Inferior parietal cortex (tissue), 1 donor: ENCODE results near the gene TUT1.

Experiments
- DNase-seq: peaks from one replicate; pipeline ENCODE4 v3.0.0-alpha.2; 2016; ENCODE audit errors: extremely low spot score

The TUT1 gene

DNA sequence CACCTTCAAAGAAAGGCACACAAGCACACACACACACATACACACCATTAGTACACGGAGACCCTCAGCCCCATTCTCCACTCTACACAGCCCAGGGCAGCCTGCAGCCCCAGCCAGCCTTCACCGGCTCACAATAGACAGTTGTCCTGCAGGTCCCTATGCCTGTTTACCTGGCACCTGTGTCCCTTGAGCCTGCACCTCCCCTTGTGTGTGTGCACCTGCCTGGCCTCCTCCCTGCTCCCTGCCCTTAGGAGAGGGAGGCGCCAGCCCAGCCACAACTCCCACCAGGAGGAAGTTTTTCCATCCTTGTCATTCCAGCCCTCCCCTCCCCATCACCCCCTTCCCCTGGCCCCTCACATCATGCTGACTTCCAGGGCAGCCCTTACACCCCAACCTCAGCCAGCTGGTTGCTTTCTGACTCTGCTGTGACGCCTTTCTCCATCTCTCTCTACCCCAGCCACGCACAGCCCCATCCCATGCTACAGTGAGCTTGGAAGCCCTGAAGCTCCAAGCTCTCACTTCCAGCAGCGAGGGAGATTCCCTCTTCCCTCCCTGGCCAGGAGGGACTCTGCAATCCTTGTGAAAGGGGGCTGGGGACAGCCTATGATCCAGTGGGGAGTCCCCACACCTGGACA lies 49.1 kb downstream of the TUT1 start:
- no peak for DNase-seq

DNA sequence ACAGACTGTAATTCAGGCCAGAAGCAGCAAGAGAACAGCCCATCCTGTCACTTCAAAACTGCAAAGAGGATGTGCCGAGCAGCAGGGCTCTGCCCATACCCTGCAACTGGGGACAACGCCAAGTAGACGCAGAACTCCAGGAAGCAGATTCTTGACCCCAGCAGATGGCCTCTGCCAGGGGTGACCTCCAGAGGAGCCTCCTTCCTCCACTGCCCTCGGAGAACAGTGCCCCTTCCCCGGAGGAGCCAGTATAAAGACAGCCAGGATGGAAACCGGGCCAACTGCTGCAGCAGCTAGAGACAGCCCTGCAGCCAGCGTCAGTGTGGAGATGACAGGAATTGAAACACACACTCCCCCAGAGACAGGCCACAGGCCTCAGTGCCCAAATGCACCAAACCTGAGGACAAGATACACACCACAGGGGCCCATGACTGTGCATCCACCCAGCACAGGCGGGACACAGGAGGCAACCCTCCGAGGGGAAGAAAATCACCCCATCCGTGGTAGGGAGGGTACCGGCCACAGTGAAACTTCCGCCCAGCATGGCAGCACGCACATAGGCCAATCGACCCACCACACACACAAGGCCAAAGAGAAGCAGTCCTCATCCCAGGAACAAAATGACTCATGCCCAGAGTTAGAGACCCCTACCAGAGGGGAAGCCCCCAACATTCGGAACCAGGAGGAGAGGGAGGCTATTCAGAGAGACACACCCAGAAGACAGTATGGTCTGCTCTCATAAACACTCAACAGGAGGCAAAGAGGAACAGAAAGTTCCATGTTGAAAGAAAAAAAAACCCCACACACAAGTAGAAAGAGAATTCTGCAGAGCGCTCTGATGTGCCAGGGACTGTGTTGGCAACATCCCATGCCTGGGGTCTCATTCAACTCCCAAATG lies 50.3 kb downstream of the TUT1 start:
- DNase-seq = no peak

DNA sequence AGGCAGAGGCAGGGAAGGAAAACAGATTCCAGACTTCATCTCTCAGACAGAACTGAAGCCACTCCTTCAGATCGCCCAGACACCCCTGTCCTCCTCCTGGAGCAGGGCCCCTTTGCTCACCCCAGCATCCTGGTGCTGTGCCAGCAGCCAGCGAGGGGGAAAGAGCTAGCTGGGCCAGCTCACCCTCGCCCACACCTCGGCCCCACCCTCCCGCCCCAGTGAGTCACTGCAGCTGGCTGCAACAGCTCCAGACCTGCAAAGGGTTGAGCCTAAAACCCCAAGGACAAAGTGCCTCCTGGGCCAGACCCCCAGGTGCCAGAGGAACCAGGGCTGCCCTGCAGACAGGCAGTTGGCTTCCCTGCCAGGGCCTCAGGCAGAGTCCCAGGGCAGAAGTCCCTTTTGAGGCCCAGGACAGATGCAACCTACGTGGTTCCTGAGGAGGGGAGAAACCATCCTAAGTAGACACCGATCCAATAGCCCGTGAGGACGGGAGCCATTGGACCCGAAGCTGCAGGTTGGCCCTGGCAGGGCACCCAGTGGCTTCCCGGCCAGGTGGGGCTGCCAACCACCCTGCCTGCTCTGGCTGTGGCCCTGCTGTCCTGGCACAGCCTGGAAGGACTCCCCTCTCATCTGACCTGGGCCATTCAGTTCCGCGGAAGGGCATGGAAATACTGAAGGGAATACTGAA lies 51.9 kb downstream of the TUT1 start:
- no peak for DNase-seq

DNA sequence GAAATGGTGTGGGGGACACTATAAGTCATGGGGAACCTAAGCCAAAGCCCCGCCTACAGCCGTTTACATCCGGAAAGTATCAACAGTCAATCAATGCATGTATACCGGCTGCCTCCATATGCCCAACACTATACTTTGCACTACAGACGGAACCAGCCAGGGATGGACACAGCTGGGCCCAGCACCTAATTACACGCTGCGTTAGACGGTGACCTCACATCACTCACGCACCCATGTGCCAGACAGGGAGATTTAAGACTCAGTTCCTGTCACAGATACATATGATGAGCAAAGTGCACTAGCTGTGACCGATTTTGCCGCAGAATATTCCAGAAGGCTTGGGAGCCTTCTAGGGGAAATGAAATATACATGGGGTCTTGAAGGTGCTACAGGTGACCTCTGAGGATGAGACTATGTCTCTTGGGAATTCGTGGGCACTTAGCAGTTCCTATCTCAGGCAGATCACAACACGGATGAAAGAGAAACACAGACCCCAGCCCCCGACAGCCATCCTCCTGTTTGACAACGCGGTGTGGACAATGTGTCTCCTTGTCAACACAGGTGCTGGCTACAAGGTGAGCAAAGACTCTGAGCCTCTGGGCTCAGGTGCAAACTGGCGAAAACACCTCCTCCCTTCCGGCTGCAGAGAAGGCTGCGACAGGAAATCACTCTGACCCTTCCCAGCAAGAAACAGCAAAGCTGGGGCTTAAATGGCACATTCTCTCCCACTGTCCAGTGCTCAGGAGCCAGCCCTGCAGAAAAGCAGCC lies 52.7 kb downstream of the TUT1 start:
- DNase-seq = no peak

DNA sequence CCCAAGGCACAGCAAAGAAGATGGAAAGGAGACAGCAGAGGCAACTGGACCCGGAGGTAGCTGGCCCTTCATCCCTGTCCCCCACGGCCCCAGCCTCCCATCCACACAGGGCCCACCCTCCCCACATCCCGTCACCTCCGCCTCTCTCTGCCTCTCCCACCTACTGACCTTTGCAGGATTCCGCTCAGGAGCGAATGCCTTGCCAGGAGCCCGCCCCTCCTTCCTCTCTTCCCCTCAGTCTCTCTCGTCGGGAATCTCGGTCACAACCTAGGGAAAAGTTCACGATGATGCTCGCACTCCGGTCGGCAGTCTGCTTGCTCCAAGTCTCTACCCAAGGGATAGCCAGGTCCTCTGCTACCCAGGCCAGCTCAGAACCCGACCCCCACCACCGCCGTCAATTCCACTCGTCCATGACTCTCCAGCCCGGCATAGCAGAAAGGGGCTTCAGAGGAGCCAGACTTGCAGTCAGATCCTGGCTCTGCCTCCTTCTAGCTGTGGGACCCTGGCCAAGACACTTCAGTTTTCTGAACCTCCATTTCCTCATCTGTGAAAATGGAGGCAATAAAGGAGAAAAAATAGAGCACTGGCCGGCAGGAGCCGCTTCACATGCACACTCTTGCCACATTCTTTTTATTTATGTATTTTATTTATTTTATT lies 54.9 kb downstream of the TUT1 start:
- no peak for DNase-seq

GRCh38 chr11:62535802-62536201 lies 55.5 kb downstream of the TUT1 start:
- DNase-seq = no peak

- DNase-seq = no peak
Measured at GRCh38 chr11:62534779-62535545, 56.4 kb downstream of the TUT1 start.

- DNase-seq = no peak
Measured at GRCh38 chr11:62532096-62532495, 59.2 kb downstream of the TUT1 start.
